GM13977 (cell line): ENCODE measurements around the gene SEMA4D.
"Not testable (repeated sequence)": the region's sequence is repeated elsewhere in the genome, so short reads cannot be mapped to it uniquely, and the experiment has no call there.

Experiments used
- DNase-seq: peaks from one replicate; pipeline ENCODE4 v3.0.0; 2012; ENCODE audit warnings: low spot score
- in situ Hi-C: fragments of 300-500 bp; cut with MboI; formaldehyde crosslinking; loops from one replicate; pipeline ENCODE4 v1.12.0; 2022; ENCODE audit warnings: low sequenced_read_pairs, low pct_unique_long_range_greater_than_20kb, mixed read lengths, inconsistent platforms; ENCODE audit not compliant: unreplicated experiment
- TF ChIP-seq, protein P1 (sequence below): IDR thresholded peaks from 2 replicates; pipeline ENCODE4 v1.5.1; 2012; ENCODE audit warnings: mild to moderate bottlenecking, control low read depth; ENCODE audit not compliant: insufficient read depth; ENCODE audit errors: extremely low read depth, missing control alignments

The SEMA4D gene

DNA sequence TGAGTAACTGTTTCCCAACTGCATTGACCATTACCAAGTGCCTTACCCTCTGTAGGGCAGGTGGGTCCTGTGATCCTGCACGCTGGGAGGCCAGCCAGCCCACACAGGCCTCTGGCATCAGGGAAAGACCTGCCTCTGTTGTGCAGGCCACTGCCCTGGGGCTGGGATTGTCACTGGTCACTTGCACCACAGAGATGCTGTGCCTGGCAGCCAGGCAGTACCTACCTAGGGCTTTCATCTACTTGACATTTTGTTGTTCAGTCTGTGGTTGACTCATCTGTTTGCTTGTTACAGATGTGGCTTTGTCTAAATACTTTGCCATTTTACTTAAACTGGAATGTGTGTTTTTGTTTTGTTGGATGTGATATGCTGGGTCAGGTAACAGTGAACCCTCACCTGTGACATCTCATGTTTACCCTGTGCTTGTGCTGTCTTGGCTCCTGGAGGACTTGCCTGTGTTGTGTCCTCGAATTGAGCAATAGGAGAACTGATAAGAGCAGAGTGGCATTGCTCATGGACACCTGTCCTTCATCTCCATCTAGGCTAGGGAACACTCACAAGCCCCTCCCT lies 146.8 kb downstream of the SEMA4D start:
- in situ Hi-C loops, result no loop called here
- no peak for DNase-seq
- TF ChIP-seq, protein P1, sequence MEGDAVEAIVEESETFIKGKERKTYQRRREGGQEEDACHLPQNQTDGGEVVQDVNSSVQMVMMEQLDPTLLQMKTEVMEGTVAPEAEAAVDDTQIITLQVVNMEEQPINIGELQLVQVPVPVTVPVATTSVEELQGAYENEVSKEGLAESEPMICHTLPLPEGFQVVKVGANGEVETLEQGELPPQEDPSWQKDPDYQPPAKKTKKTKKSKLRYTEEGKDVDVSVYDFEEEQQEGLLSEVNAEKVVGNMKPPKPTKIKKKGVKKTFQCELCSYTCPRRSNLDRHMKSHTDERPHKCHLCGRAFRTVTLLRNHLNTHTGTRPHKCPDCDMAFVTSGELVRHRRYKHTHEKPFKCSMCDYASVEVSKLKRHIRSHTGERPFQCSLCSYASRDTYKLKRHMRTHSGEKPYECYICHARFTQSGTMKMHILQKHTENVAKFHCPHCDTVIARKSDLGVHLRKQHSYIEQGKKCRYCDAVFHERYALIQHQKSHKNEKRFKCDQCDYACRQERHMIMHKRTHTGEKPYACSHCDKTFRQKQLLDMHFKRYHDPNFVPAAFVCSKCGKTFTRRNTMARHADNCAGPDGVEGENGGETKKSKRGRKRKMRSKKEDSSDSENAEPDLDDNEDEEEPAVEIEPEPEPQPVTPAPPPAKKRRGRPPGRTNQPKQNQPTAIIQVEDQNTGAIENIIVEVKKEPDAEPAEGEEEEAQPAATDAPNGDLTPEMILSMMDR, result no peak

DNA sequence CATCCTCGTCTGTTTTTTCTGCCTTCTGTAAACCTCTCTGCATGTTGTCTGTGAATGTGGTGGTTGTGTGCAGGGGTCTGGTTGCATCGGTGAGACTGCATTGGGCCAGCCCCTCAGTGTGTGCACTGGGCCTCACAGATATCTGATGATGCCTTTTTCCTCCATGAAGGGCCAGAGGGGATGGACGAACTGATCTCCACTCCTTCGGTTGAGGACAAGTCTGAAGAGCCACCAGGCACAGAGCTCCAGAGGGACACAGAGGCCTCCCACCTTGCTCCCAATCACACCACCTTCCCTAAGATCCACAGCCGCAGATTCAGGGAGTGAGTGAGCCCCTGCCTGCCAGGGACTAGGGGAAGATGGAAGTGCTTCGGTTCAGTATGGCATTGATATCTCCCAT lies 148.3 kb downstream of the SEMA4D start:
- in situ Hi-C loops, result no loop called here
- no peak for DNase-seq
- TF ChIP-seq, protein P1, result no peak

DNA sequence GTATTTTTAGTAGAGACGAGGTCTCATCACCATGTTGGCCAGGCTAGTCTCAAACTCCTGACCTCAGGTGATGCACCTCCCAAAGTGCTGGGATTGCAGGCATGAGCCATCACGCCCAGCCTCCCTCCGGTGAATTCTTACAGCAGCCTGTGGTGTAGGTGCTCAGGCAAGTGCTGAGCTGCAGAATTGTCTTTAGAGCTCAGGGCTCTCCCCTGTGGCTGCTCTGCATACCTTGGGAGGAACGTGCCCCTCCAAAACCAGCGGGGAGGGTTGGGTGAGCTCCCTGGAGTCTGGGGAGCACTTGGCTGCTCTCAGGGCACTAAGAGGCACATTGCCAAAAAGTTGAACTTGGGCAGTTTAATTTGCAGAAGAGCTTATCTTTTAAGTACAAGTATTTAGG lies 150.3 kb downstream of the SEMA4D start:
- in situ Hi-C loops, result no loop called here
- no peak for DNase-seq
- TF ChIP-seq, protein P1, result no peak

DNA sequence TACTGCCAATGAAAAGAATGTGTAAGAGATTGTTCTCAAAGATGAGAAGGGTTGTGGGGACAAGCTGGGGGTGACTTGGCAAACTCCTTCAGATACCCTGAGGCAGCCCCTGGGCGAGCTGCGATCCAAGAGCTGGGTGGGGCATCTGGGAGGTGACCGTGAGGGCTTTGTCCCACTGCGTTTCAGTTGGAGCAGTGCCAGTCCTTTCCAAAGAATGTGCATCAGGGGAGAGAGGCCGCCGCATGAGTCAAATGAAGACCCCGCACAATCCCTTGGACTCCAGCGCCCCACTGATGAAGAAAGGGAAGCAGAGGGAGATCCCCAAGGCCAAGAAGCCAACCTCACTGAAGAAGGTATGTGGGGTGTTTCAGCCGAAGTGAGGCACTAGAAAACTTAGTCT lies 151.2 kb downstream of the SEMA4D start:
- TF ChIP-seq, protein P1, result no peak
- in situ Hi-C loops, result no loop called here
- no peak for DNase-seq

DNA sequence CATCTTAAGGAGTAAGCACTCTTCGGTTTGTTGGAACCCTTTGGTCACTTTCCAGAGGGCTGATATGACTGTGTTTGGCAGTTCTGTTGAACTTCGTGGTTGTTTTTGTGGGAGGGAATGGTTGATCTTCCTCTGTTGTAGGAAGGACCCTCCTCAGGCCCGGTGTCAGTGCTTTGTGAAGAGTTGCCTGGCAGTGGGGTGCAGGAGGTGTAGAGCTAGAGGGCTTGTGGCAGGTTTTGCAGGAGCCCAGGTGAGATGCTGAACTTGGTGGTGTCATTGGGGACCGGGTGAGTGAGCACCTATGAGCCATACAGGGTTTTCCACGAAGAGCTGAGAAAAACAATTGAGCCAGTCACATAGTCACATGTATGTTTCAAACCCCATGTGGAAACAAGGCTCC lies 152.4 kb downstream of the SEMA4D start:
- no peak for DNase-seq
- in situ Hi-C loops, result no loop called here
- TF ChIP-seq, protein P1, result no peak

DNA sequence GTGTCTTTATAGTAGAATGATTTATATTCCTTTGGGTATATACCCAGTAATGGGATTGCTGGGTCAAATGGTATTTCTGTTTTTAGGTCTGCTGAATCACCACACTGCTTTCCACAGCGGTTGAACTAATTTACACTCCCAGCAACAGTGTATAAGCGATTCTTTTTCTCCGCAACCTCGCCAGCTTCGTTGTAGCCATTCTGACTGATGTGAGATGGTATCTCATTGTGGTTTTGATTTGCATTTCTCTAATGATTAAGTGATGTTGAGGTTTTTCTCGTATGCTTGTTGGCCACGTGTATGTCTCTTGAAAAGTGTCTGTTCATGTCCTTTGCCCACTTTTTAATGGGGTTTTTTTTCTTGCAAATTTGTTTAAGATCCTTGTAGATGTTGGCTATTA lies 154.1 kb downstream of the SEMA4D start:
- DNase-seq, in situ Hi-C loops: not testable (repeated sequence)

DNA sequence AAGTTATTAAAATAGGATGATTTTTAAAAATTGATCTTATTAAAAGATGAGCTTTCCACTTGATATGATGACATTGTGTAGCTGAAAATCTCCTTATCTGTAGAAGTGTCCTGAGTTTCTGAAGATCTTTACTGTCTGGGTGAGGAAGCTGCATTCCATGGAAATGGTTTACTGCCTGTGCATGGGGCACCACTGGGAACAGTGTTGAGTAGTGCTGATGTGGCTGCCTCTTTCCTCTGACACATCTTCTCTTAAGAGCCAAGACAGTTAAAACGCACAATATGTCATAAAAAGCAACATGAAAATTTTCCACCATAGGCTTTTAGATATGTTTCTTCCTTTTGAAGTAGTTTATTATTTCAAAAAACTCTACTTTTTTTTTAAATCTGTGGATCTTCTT lies 155.0 kb downstream of the SEMA4D start:
- TF ChIP-seq, protein P1, result no peak
- in situ Hi-C loops, result no loop called here
- DNase-seq, result no peak
